H1 (cell line): ENCODE measurements around the gene PRAMEF4. TPM values are rescaled to one million over a fixed set of nuclear protein-coding genes. Genes with fewer than 3 reads are reported as not detected.
"Not testable (repeated sequence)": the region's sequence is repeated elsewhere in the genome, so short reads cannot be mapped to it uniquely, and the experiment has no call there.

Experiments used
- CTCF ChIA-PET: fragments of 300-600 bp; sonication (Branson Sonifier 250); formaldehyde crosslinking; loops from one replicate; lab custom pipeline; 2021; ENCODE audit not compliant: partially characterized antibody; lab: Charles Lee
- POLR2A ChIA-PET: fragments of 300-600 bp; sonication (Branson Sonifier 250); formaldehyde crosslinking; loops from one replicate; lab custom pipeline; 2021; ENCODE audit warnings: inconsistent platforms; ENCODE audit not compliant: partially characterized antibody; lab: Charles Lee
- DNase-seq, 2 experiments: peaks; one replicate each; pipeline versions ENCODE4 v3.0.0 to v3.0.0-alpha.2; 2010 to 2022; ENCODE audit warnings: low spot score in 2 of 2, low read depth in 1 of 2, mixed read lengths in 1 of 2
- FAIRE-seq: peaks from 2 replicates; lab custom pipeline; 2011; peaks lifted over from hg19 to GRCh38; lab: Jason Lieb, UNC
- H2AFZ ChIP-seq: 2 replicates; pipeline ENCODE4 v1.8.1; 2012; ENCODE audit warnings: low read length, inconsistent platforms
- H2AK5ac ChIP-seq: 2 replicates; pipeline ENCODE4 v1.6.1; 2013; ENCODE audit warnings: low read depth, low read length
- H2BK120ac ChIP-seq: replicated peaks from 2 replicates; pipeline ENCODE3; 2013; ENCODE audit warnings: low read depth, low read length, inconsistent platforms
- H2BK12ac ChIP-seq: 2 replicates; pipeline ENCODE4 v1.6.1; 2013; ENCODE audit warnings: low read depth, low read length
- H2BK15ac ChIP-seq: 2 replicates; pipeline ENCODE4 v1.6.1; 2013; ENCODE audit warnings: low read length
- H2BK20ac ChIP-seq: 2 replicates; pipeline ENCODE4 v1.6.1; 2013; ENCODE audit warnings: low read length
- H2BK5ac ChIP-seq: 2 replicates; pipeline ENCODE4 v1.6.1; 2013; ENCODE audit warnings: low read depth, low read length
- H3K14ac ChIP-seq: 2 replicates; pipeline ENCODE4 v1.6.1; 2013; ENCODE audit warnings: inconsistent platforms; ENCODE audit not compliant: insufficient read length
- H3K18ac ChIP-seq: 2 replicates; pipeline ENCODE4 v1.6.1; 2013; ENCODE audit warnings: low read length; ENCODE audit errors: extremely low read depth
- H3K23ac ChIP-seq: 2 replicates; pipeline ENCODE4 v1.6.1; 2013; ENCODE audit warnings: inconsistent platforms; ENCODE audit not compliant: insufficient read length
- H3K23me2 ChIP-seq: 2 replicates; pipeline ENCODE4 v1.6.1; 2013; ENCODE audit warnings: low read depth, low read length
- H3K27ac ChIP-seq: 2 replicates; pipeline ENCODE4 v1.6.1; 2011; ENCODE audit warnings: low read depth, low read length, inconsistent platforms
- H3K27me3 ChIP-seq, 4 experiments: replicated peaks in 1 of 4; 1 replicate in 1 of 4; 2 replicates in 3 of 4; pipeline versions ENCODE4 v1.6.1 to v1.8.1; 2011 to 2013; ENCODE audit warnings: low read length in 3 of 4, mild to moderate bottlenecking in 3 of 4, inconsistent platforms in 2 of 4, mixed read lengths in 2 of 4, moderate library complexity in 1 of 4; ENCODE audit not compliant: control insufficient read depth in 3 of 4, insufficient read depth in 3 of 4; ENCODE audit errors: extremely low read depth in 1 of 4
- H3K36me3 ChIP-seq, 4 experiments: 2 replicates each; pipeline versions ENCODE4 v1.6.1 to v1.8.1; 2011 to 2013; ENCODE audit warnings: mild to moderate bottlenecking in 4 of 4, low read length in 3 of 4, moderate library complexity in 2 of 4, control low read depth in 1 of 4, inconsistent platforms in 1 of 4; ENCODE audit not compliant: insufficient read depth in 4 of 4, control insufficient read depth in 2 of 4
- H3K4ac ChIP-seq: replicated peaks from 2 replicates; pipeline ENCODE3; 2013; ENCODE audit warnings: low read length, low read depth, mixed read lengths, inconsistent platforms; ENCODE audit not compliant: insufficient read length
- H3K4me1 ChIP-seq, 4 experiments: replicated peaks in 1 of 4; 1 replicate in 1 of 4; 2 replicates in 3 of 4; pipeline versions ENCODE4 v1.6.1 to v1.8.1; 2011 to 2013; ENCODE audit warnings: low read length in 3 of 4, inconsistent platforms in 2 of 4, mixed read lengths in 1 of 4; ENCODE audit not compliant: insufficient read depth in 4 of 4, control insufficient read depth in 3 of 4
- H3K4me2 ChIP-seq, 2 experiments: 2 replicates each; pipeline versions ENCODE4 v1.6.1 to v1.8.1; 2011 to 2013; ENCODE audit warnings: low read depth in 2 of 2, low read length in 2 of 2, control low read depth in 1 of 2, inconsistent platforms in 1 of 2, mild to moderate bottlenecking in 1 of 2; ENCODE audit not compliant: insufficient read depth in 1 of 2
- H3K4me3 ChIP-seq, 4 experiments: fragments of 200-600, 300-600 bp in 1 of 4; sonication (generic), shearing (Covaris generic), sonication (Bioruptor Twin) in 1 of 4; 2 replicates each; pipeline versions ENCODE4 v1.5.1 to v1.8.1; 2011 to 2016; ENCODE audit warnings: low read length in 4 of 4, low read depth in 3 of 4, control low read depth in 2 of 4, inconsistent platforms in 2 of 4, mild to moderate bottlenecking in 2 of 4, mixed read lengths in 1 of 4, moderate library complexity in 1 of 4; ENCODE audit not compliant: insufficient read depth in 2 of 4; ENCODE audit errors: extremely low read depth in 1 of 4
- H3K56ac ChIP-seq: replicated peaks from 2 replicates; pipeline ENCODE3; 2013; ENCODE audit warnings: low read depth, mild to moderate bottlenecking, mixed read lengths, low read length, inconsistent platforms; ENCODE audit not compliant: insufficient read length
- H3K79me1 ChIP-seq: 2 replicates; pipeline ENCODE4 v1.6.1; 2013; ENCODE audit warnings: low read depth, low read length, control low read depth
- H3K79me2 ChIP-seq, 2 experiments: 2 replicates each; pipeline versions ENCODE4 v1.6.1 to v1.8.1; 2012 to 2013; ENCODE audit warnings: low read length in 2 of 2, mild to moderate bottlenecking in 2 of 2, inconsistent platforms in 1 of 2; ENCODE audit not compliant: insufficient read depth in 2 of 2, control insufficient read depth in 1 of 2
- H3K9ac ChIP-seq, 4 experiments: replicated peaks in 1 of 4; 1 replicate in 1 of 4; 2 replicates in 3 of 4; pipeline versions ENCODE4 v1.6.1 to v1.8.1; 2011 to 2013; ENCODE audit warnings: low read depth in 3 of 4, low read length in 3 of 4, control low read depth in 2 of 4, mild to moderate bottlenecking in 2 of 4, moderate library complexity in 2 of 4, inconsistent platforms in 1 of 4; ENCODE audit errors: extremely low read depth in 1 of 4
- H3K9me3 ChIP-seq, 2 experiments: 2 replicates each; pipeline versions ENCODE4 v1.6.1 to v1.8.1; 2012 to 2013; ENCODE audit warnings: mild to moderate bottlenecking in 2 of 2, moderate library complexity in 2 of 2, control low read depth in 1 of 2, inconsistent platforms in 1 of 2, low read depth in 1 of 2, low read length in 1 of 2, mixed read lengths in 1 of 2; ENCODE audit not compliant: insufficient read depth in 2 of 2
- H4K20me1 ChIP-seq, 2 experiments: replicated peaks in 1 of 2; 2 replicates each; pipeline versions ENCODE3 to v1.8.1; 2011 to 2013; ENCODE audit warnings: inconsistent platforms in 2 of 2, low read length in 2 of 2, mild to moderate bottlenecking in 1 of 2; ENCODE audit not compliant: insufficient read depth in 2 of 2, control insufficient read depth in 1 of 2
- H4K5ac ChIP-seq: 2 replicates; pipeline ENCODE4 v1.6.1; 2013; ENCODE audit warnings: low read length, low read depth, mixed read lengths, inconsistent platforms; ENCODE audit not compliant: insufficient read length
- H4K8ac ChIP-seq: 2 replicates; pipeline ENCODE4 v1.8.0; 2013; ENCODE audit warnings: mild to moderate bottlenecking, moderate library complexity, low read length, inconsistent platforms; ENCODE audit not compliant: insufficient read depth; ENCODE audit errors: extremely low read depth
- H4K91ac ChIP-seq: replicated peaks from 2 replicates; pipeline ENCODE3; 2013; ENCODE audit warnings: low read length, mixed read lengths, inconsistent platforms; ENCODE audit not compliant: insufficient read length
- WGBS, 2 experiments: shearing (Covaris generic) in 1 of 2; methylation state at CpG; one replicate each; pipeline versions ENCODE4 v1.1.6 to v1.1.7; 2013 to 2015; ENCODE audit warnings: low lambda C conversion rate in 2 of 2, mixed read lengths in 2 of 2, inconsistent platforms in 1 of 2, low coverage in 1 of 2, missing lambda C conversion rate in 1 of 2; ENCODE audit not compliant: insufficient replicate concordance in 2 of 2, insufficient coverage in 1 of 2, insufficient read length in 1 of 2; ENCODE audit errors: extremely low coverage in 1 of 2, missing lambda C conversion rate in 1 of 2; 5-methylcytosine and 5-hydroxymethylcytosine counted together
- polyA plus RNA-seq, 7 experiments: library from polyadenylated mRNA; depleted of rRNA in 3 of 7; stranded (reverse) in 5 of 7; unstranded in 2 of 7; fragments of >200 nt in 5 of 7; fragments of 200-250 nt in 2 of 7; gene quantifications; 1 replicate in 5 of 7; 2 replicates in 1 of 7; 4 replicates in 1 of 7; pipeline versions ENCODE4 v1.2.1 to v1.2.3, GENCODE V29; 2011 to 2013; ENCODE audit warnings: missing spikeins in 2 of 7, mixed read lengths in 2 of 7
- total RNA-seq: library from RNA; stranded (reverse); fragmentation: NEBNext Ultra II Directional; extraction: Animal tissue kit (Norgen Biotek cat#: 25700); gene quantifications from 2 replicates; pipeline ENCODE4 v1.2.1, GENCODE V29; 2021

Gene PRAMEF4
- total and polyA plus RNA-seq, 2 of the 8 experiments (the other 6 are each of a cell fraction or from before 2014, with no cell fraction given), result not detected

GRCh38 chr1:12898170-12898569 lies 12.2 kb upstream of the PRAMEF4 start, which contains the start of gene PRAMEF10:
Gene PRAMEF10, minus strand, starts transcription at chr1:12898270. Its CDS starts 2,423 bp downstream, at chr1:12895847.
- H2AFZ ChIP-seq, H3K79me2 ChIP-seq, H3K23ac ChIP-seq, H3K4me1 ChIP-seq, H3K79me1 ChIP-seq, POLR2A ChIA-PET, DNase-seq, CTCF ChIA-PET, H3K4ac ChIP-seq, H3K4me3 ChIP-seq, H2BK15ac ChIP-seq, H4K20me1 ChIP-seq, H2BK20ac ChIP-seq, H3K18ac ChIP-seq, H3K14ac ChIP-seq, H3K27me3 ChIP-seq, H3K36me3 ChIP-seq, H2BK5ac ChIP-seq, H3K27ac ChIP-seq, FAIRE-seq, H3K9ac ChIP-seq, H3K56ac ChIP-seq, H3K4me2 ChIP-seq, H3K9me3 ChIP-seq, H3K23me2 ChIP-seq, H4K5ac ChIP-seq, H2BK120ac ChIP-seq, H4K8ac ChIP-seq, H2BK12ac ChIP-seq, H4K91ac ChIP-seq, H2AK5ac ChIP-seq: not testable (repeated sequence)
- 100% methylated on average over 1 of the region's 1 CpG; no CpG with 5 or more reads in 1 of the 2 experiments for WGBS, 2 experiments

GRCh38 chr1:12878453-12878852 lies 7.5 kb downstream of the PRAMEF4 start:
- H3K9ac ChIP-seq, H3K27ac ChIP-seq, H2BK120ac ChIP-seq, H2AK5ac ChIP-seq, H4K8ac ChIP-seq, H2BK5ac ChIP-seq, POLR2A ChIA-PET, H3K23me2 ChIP-seq, H3K23ac ChIP-seq, H3K18ac ChIP-seq, FAIRE-seq, H3K36me3 ChIP-seq, CTCF ChIA-PET, H4K91ac ChIP-seq, H2AFZ ChIP-seq, H3K79me2 ChIP-seq, H3K4me1 ChIP-seq, H3K14ac ChIP-seq, H3K4ac ChIP-seq, H2BK12ac ChIP-seq, H3K79me1 ChIP-seq, H3K56ac ChIP-seq, DNase-seq, H3K4me2 ChIP-seq, H3K27me3 ChIP-seq, H4K20me1 ChIP-seq, H2BK20ac ChIP-seq, H2BK15ac ChIP-seq, H4K5ac ChIP-seq, H3K4me3 ChIP-seq: not testable (repeated sequence)
- WGBS, 2 experiments, result 78% methylated on average over 3 of the region's 4 CpGs; no CpG with 5 or more reads in 1 of the 2 experiments
- peaks cover 0 to 19% of the 10 kb centered on the region in 2 experiments; a peak in 2 of 4 replicates for H3K9me3 ChIP-seq
